HepG2 (cell line): ENCODE data around the gene KLHL30. TPM values are rescaled to one million over a fixed set of nuclear protein-coding genes. Genes with fewer than 3 reads are reported as not detected.

ENCODE experiments used
- ATAC-seq: fragments of 200-7000 bp; cut with Tn5 transposase; 3 replicates; pipeline ENCODE4 v1.9.1; 2020; ENCODE audit warnings: mild to moderate bottlenecking, moderate library complexity
- BruUV-seq: library from RNA; stranded (reverse); fragments of 400-500 nt; replicated peaks from 2 replicates; lab custom pipeline; 2021; lab: Mats Ljungman, UMichigan
- CTCF ChIA-PET: fragments of 300-600 bp; formaldehyde crosslinking; extraction: SDS; loops from one replicate; lab custom pipeline; 2021; ENCODE audit warnings: low total read pairs, inconsistent platforms, low intra/inter-chr PET ratio; lab: Yijun Ruan, JAX
- POLR2A ChIA-PET: fragments of 350-600 bp; sonication (Branson Sonifier 250); formaldehyde crosslinking; loops from one replicate; lab custom pipeline; 2020; ENCODE audit warnings: antibody characterized with exemption, inconsistent platforms; lab: Yijun Ruan, JAX
- DNase-seq: peaks from one replicate; pipeline ENCODE4 v3.0.0-alpha.2; 2015; ENCODE audit warnings: low spot score
- FAIRE-seq: peaks from 3 replicates; lab custom pipeline; 2011; peaks lifted over from hg19 to GRCh38; lab: Jason Lieb, UNC
- H2AFZ ChIP-seq: one replicate; pipeline ENCODE4 v1.6.1; 2011; ENCODE audit warnings: low read length, inconsistent platforms
- H3K27ac ChIP-seq: fragments of 300-600 bp; 3 replicates; pipeline ENCODE4 v1.8.0; 2011; ENCODE audit warnings: mixed run types, mild to moderate bottlenecking, mixed read lengths, low read length, inconsistent platforms; ENCODE audit not compliant: insufficient read depth; ENCODE audit errors: extremely low read length
- H3K27me3 ChIP-seq, 2 experiments: fragments of 200-600 bp in 1 of 2; 2 replicates in 1 of 2; 3 replicates in 1 of 2; pipeline versions ENCODE4 v1.6.0 to v1.8.0; 2011; ENCODE audit warnings: low read length in 2 of 2, mild to moderate bottlenecking in 2 of 2, moderate library complexity in 2 of 2, inconsistent platforms in 1 of 2; ENCODE audit not compliant: insufficient read depth in 2 of 2, control insufficient read depth in 1 of 2
- H3K36me3 ChIP-seq, 2 experiments: fragments of 200-600 bp in 1 of 2; replicated peaks in 1 of 2; 2 replicates in 1 of 2; 3 replicates in 1 of 2; pipeline versions ENCODE4 v1.5.1 to v1.8.0; 2011; ENCODE audit warnings: low read length in 2 of 2, inconsistent platforms in 1 of 2; ENCODE audit not compliant: insufficient read depth in 2 of 2, control insufficient read depth in 1 of 2
- H3K4me1 ChIP-seq: 2 replicates; pipeline ENCODE4 v1.5.1; 2012; ENCODE audit warnings: low read length, inconsistent platforms; ENCODE audit not compliant: insufficient read depth
- H3K4me2 ChIP-seq: 2 replicates; pipeline ENCODE4 v1.6.0; 2011; ENCODE audit warnings: low read depth, low read length, inconsistent platforms
- H3K4me3 ChIP-seq, 3 experiments: fragments of 200-600 bp in 1 of 3; sonication (generic), shearing (Covaris generic) in 1 of 3; replicated peaks in 1 of 3; 2 replicates each; pipeline ENCODE4 v1.5.1; 2011 to 2016; ENCODE audit warnings: low read length in 3 of 3, inconsistent platforms in 2 of 3, low read depth in 2 of 3, mild to moderate bottlenecking in 2 of 3, control low read depth in 1 of 3, mixed read lengths in 1 of 3; ENCODE audit not compliant: insufficient read depth in 1 of 3
- H3K79me2 ChIP-seq: one replicate; pipeline ENCODE4 v1.6.1; 2011; ENCODE audit warnings: low read length, inconsistent platforms; ENCODE audit not compliant: insufficient read depth
- H3K9ac ChIP-seq: 2 replicates; pipeline ENCODE4 v1.6.0; 2011; ENCODE audit warnings: mild to moderate bottlenecking, low read depth, low read length, inconsistent platforms; ENCODE audit not compliant: insufficient read depth
- H3K9me3 ChIP-seq: 2 replicates; pipeline ENCODE4 v1.5.1; 2012; ENCODE audit warnings: mild to moderate bottlenecking, low read length
- H4K20me1 ChIP-seq: 2 replicates; pipeline ENCODE4 v1.6.0; 2011; ENCODE audit warnings: inconsistent platforms, mild to moderate bottlenecking, low read length, moderate library complexity; ENCODE audit not compliant: insufficient read depth
- CHCHD3 ChIP-seq: sonication (generic); formaldehyde crosslinking; IDR thresholded peaks from 2 replicates; pipeline ENCODE4 v1.8.0; 2022; ENCODE audit warnings: mild to moderate bottlenecking, missing genetic modification reagents, moderate library complexity
- KDM5B ChIP-seq: sonication (generic); formaldehyde crosslinking; IDR thresholded peaks from 2 replicates; pipeline ENCODE4 v1.4.0; 2020; ENCODE audit warnings: missing genetic modification reagents, mild to moderate bottlenecking, borderline replicate concordance
- KLF6 ChIP-seq: IDR thresholded peaks from 2 replicates; pipeline ENCODE4 v1.8.0; 2016; ENCODE audit warnings: missing biosample characterization, missing genetic modification reagents
- MAF1 ChIP-seq: sonication (generic); formaldehyde crosslinking; IDR thresholded peaks from 2 replicates; pipeline ENCODE4 v1.5.0; 2020; ENCODE audit warnings: missing genetic modification reagents, borderline replicate concordance
- MLLT10 ChIP-seq: sonication (generic); formaldehyde crosslinking; IDR thresholded peaks from 2 replicates; pipeline ENCODE4 v1.4.0; 2020; ENCODE audit warnings: missing genetic modification reagents
- ZNF557 ChIP-seq: sonication (generic); formaldehyde crosslinking; IDR thresholded peaks from 2 replicates; pipeline ENCODE4 v1.4.0; 2020; ENCODE audit warnings: missing genetic modification reagents
- ZNF674 ChIP-seq: sonication (generic); formaldehyde crosslinking; IDR thresholded peaks from 2 replicates; pipeline ENCODE4 v1.5.0; 2020; ENCODE audit warnings: low read depth, mild to moderate bottlenecking, missing genetic modification reagents
- ZNF768 ChIP-seq: sonication (generic); formaldehyde crosslinking; IDR thresholded peaks from 2 replicates; pipeline ENCODE4 v1.4.0; 2020; ENCODE audit warnings: missing genetic modification reagents
- ZSCAN12 ChIP-seq: sonication (generic); formaldehyde crosslinking; IDR thresholded peaks from 2 replicates; pipeline ENCODE4 v1.9.0; 2021; ENCODE audit warnings: mild to moderate bottlenecking, missing genetic modification reagents
- ZSCAN29 ChIP-seq: sonication (generic); formaldehyde crosslinking; conservative IDR thresholded peaks from 2 replicates; pipeline ENCODE4 v1.4.0; 2020; ENCODE audit warnings: mild to moderate bottlenecking, missing genetic modification reagents
- WGBS: methylation state at CpG from one replicate; pipeline ENCODE4 v1.1.6; 2017; ENCODE audit warnings: low lambda C conversion rate; 5-methylcytosine and 5-hydroxymethylcytosine counted together
- in situ Hi-C: cut with HindIII; loops from 2 replicates; pipeline ENCODE4 v1.10.0; 2017; ENCODE audit warnings: low pct_unique_long_range_greater_than_20kb; ENCODE audit not compliant: extremely low pct_ligation_motif_present
- intact Hi-C: fragments of 100-400 bp; cut with micrococcal nuclease; formaldehyde crosslinking; loops from one replicate; pipeline ENCODE4 v1.10.0; 2022; ENCODE audit not compliant: unreplicated experiment
- polyA plus RNA-seq, 8 experiments: library from polyadenylated mRNA; depleted of rRNA in 3 of 8; stranded (reverse) in 7 of 8; unstranded in 1 of 8; fragments of >200 nt; fragmentation: Illumina TruSeq in 4 of 8; extraction: Trizol in 4 of 8; gene quantifications; 2 replicates each; pipeline versions ENCODE4 v1.2.1 to v1.2.3, GENCODE V29; 2011 to 2016; ENCODE audit warnings: low read depth in 4 of 8, missing spikeins in 1 of 8, mixed read lengths in 1 of 8; ENCODE audit not compliant: insufficient read depth in 1 of 8
- total RNA-seq, 5 experiments: library from RNA; depleted of rRNA; stranded (reverse); fragments of >200 nt; fragmentation: Illumina TruSeq; extraction: Trizol; gene quantifications; 2 replicates each; pipeline ENCODE4 v1.2.3, GENCODE V29; 2016; ENCODE audit warnings: low read depth in 1 of 5
- TF ChIP-seq, protein P1 (sequence below): sonication (generic); formaldehyde crosslinking; conservative IDR thresholded peaks from 2 replicates; pipeline ENCODE4 v1.4.0; 2020; ENCODE audit warnings: missing genetic modification reagents
- TF ChIP-seq, protein P2 (sequence below): sonication (generic); formaldehyde crosslinking; IDR thresholded peaks from 2 replicates; pipeline ENCODE4 v1.8.1; 2022; ENCODE audit warnings: low read depth, mild to moderate bottlenecking, missing genetic modification reagents
- TF ChIP-seq, protein P3 (sequence below): IDR thresholded peaks from 2 replicates; pipeline ENCODE4 v1.6.1; 2012; ENCODE audit warnings: inconsistent platforms
- TF ChIP-seq, protein P4 (sequence below): sonication (generic); formaldehyde crosslinking; IDR thresholded peaks from 2 replicates; pipeline ENCODE4 v1.4.0; 2020; ENCODE audit warnings: missing genetic modification reagents
- TF ChIP-seq, protein P5 (sequence below): sonication (generic); formaldehyde crosslinking; IDR thresholded peaks from 2 replicates; pipeline ENCODE4 v1.4.0; 2020; ENCODE audit warnings: missing genetic modification reagents

Gene KLHL30
- total and polyA plus RNA-seq, 2 of the 13 experiments (the other 11 are each of a cell fraction or from before 2014, with no cell fraction given), result 0.05 TPM; not detected in 1

DNA sequence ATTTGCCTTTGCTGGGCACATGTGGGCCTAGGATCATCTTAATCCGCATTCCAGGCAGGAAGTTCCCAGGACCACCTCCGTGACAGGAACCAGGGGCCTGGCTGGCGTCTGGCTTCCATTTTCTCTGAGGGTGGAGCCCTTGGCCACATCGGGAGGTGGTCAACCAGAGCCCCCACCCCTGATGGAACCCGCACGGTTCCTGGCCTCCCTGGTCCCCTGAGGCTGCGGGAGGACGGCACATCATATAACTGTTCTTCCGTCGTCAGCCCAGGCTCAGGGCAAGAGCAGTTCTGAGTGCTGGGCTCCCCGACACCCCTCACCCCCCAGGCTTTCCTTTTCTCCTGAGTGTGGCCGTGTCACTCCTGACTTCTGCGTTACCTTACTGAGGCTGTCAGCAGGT lies 24.9 kb upstream of the KLHL30 start:
- no peaks in the 10 kb centered on the region for H3K36me3 ChIP-seq
- peaks cover 8% of the 10 kb centered on the region for H3K4me1 ChIP-seq
- H3K27ac ChIP-seq, result no peak overlapping the region
- intact Hi-C loops (no loop called here), in situ Hi-C loops (no loop called here)
- H3K79me2 ChIP-seq, result no peaks in the 10 kb centered on the region
- H3K9ac ChIP-seq, result no peak overlapping the region
- FAIRE-seq, result no peak
- CTCF ChIA-PET, result no interaction called here
- no peak overlapping the region for H2AFZ ChIP-seq
- POLR2A ChIA-PET, result no interaction called here
- no peak for ATAC-seq
- H3K4me2 ChIP-seq, result no peak overlapping the region
- H3K9me3 ChIP-seq, result no peaks in the 10 kb centered on the region
- WGBS, result 52% methylated on average over 11 of the region's 13 CpGs
- peaks cover 0 to 19% of the 10 kb centered on the region in 2 experiments; a peak in 3 of 5 replicates for H3K27me3 ChIP-seq
- no peak for DNase-seq
- H4K20me1 ChIP-seq, result no peaks in the 10 kb centered on the region
- BruUV-seq, result no TSS peak
- H3K4me3 ChIP-seq, result no peak overlapping the region
- TF ChIP-seq MLLT10 (CRISPR knock-in tag) (no peak), ZNF674 (no peak), KDM5B (CRISPR knock-in tag) (no peak), ZNF557 (no peak), ZSCAN12 (no peak), KLF6 (CRISPR knock-in tag) (no peak), MAF1 (no peak), ZSCAN29 (CRISPR knock-in tag) (no peak), CHCHD3 (no peak), ZNF768 (CRISPR knock-in tag) (no peak)
- TF ChIP-seq, protein P1, sequence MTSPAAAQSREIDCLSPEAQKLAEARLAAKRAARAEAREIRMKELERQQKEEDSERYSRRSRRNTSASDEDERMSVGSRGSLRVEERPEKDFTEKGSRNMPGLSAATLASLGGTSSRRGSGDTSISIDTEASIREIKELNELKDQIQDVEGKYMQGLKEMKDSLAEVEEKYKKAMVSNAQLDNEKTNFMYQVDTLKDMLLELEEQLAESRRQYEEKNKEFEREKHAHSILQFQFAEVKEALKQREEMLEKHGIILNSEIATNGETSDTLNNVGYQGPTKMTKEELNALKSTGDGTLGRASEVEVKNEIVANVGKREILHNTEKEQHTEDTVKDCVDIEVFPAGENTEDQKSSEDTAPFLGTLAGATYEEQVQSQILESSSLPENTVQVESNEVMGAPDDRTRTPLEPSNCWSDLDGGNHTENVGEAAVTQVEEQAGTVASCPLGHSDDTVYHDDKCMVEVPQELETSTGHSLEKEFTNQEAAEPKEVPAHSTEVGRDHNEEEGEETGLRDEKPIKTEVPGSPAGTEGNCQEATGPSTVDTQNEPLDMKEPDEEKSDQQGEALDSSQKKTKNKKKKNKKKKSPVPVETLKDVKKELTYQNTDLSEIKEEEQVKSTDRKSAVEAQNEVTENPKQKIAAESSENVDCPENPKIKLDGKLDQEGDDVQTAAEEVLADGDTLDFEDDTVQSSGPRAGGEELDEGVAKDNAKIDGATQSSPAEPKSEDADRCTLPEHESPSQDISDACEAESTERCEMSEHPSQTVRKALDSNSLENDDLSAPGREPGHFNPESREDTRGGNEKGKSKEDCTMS (CRISPR knock-in tag), result no peak
- TF ChIP-seq, protein P2, sequence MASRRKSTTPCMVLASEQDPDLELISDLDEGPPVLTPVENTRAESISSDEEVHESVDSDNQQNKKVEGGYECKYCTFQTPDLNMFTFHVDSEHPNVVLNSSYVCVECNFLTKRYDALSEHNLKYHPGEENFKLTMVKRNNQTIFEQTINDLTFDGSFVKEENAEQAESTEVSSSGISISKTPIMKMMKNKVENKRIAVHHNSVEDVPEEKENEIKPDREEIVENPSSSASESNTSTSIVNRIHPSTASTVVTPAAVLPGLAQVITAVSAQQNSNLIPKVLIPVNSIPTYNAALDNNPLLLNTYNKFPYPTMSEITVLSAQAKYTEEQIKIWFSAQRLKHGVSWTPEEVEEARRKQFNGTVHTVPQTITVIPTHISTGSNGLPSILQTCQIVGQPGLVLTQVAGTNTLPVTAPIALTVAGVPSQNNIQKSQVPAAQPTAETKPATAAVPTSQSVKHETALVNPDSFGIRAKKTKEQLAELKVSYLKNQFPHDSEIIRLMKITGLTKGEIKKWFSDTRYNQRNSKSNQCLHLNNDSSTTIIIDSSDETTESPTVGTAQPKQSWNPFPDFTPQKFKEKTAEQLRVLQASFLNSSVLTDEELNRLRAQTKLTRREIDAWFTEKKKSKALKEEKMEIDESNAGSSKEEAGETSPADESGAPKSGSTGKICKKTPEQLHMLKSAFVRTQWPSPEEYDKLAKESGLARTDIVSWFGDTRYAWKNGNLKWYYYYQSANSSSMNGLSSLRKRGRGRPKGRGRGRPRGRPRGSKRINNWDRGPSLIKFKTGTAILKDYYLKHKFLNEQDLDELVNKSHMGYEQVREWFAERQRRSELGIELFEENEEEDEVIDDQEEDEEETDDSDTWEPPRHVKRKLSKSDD (CRISPR knock-in tag), result no peak
- TF ChIP-seq, protein P3, sequence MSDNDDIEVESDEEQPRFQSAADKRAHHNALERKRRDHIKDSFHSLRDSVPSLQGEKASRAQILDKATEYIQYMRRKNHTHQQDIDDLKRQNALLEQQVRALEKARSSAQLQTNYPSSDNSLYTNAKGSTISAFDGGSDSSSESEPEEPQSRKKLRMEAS, result no peak
- TF ChIP-seq, protein P4, sequence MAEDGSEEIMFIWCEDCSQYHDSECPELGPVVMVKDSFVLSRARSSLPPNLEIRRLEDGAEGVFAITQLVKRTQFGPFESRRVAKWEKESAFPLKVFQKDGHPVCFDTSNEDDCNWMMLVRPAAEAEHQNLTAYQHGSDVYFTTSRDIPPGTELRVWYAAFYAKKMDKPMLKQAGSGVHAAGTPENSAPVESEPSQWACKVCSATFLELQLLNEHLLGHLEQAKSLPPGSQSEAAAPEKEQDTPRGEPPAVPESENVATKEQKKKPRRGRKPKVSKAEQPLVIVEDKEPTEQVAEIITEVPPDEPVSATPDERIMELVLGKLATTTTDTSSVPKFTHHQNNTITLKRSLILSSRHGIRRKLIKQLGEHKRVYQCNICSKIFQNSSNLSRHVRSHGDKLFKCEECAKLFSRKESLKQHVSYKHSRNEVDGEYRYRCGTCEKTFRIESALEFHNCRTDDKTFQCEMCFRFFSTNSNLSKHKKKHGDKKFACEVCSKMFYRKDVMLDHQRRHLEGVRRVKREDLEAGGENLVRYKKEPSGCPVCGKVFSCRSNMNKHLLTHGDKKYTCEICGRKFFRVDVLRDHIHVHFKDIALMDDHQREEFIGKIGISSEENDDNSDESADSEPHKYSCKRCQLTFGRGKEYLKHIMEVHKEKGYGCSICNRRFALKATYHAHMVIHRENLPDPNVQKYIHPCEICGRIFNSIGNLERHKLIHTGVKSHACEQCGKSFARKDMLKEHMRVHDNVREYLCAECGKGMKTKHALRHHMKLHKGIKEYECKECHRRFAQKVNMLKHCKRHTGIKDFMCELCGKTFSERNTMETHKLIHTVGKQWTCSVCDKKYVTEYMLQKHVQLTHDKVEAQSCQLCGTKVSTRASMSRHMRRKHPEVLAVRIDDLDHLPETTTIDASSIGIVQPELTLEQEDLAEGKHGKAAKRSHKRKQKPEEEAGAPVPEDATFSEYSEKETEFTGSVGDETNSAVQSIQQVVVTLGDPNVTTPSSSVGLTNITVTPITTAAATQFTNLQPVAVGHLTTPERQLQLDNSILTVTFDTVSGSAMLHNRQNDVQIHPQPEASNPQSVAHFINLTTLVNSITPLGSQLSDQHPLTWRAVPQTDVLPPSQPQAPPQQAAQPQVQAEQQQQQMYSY, result no peak
- TF ChIP-seq, protein P5, sequence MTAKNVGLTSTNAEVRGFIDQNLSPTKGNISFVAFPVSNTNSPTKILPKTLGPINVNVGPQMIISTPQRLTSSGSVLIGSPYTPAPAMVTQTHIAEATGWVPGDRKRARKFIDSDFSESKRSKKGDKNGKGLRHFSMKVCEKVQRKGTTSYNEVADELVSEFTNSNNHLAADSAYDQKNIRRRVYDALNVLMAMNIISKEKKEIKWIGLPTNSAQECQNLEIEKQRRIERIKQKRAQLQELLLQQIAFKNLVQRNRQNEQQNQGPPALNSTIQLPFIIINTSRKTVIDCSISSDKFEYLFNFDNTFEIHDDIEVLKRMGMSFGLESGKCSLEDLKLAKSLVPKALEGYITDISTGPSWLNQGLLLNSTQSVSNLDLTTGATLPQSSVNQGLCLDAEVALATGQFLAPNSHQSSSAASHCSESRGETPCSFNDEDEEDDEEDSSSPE (CRISPR knock-in tag), result no peak
